GM12878 (cell line): Measurements from ENCODE around the gene HTR7. TPM values are rescaled to one million over a fixed set of nuclear protein-coding genes. Genes with fewer than 3 reads are reported as not detected.

Experiments
- ATF3 ChIP-seq: IDR thresholded peaks from 2 replicates; pipeline ENCODE4 v1.6.1; 2011; ENCODE audit warnings: low read depth, mild to moderate bottlenecking, low read length, moderate library complexity, borderline replicate concordance; ENCODE audit errors: extremely low read depth
- FOXM1 ChIP-seq: IDR thresholded peaks from 2 replicates; pipeline ENCODE4 v1.6.1; 2012; ENCODE audit warnings: low read depth, mild to moderate bottlenecking, inconsistent platforms, low read length, moderate library complexity
- GATAD2B ChIP-seq: fragments of 450-650 bp; conservative IDR thresholded peaks from 2 replicates; pipeline ENCODE4 v1.6.1; 2017; ENCODE audit warnings: low read depth, mild to moderate bottlenecking, moderate library complexity
- HSF1 ChIP-seq: fragments of 150-350 bp; IDR thresholded peaks from 2 replicates; pipeline ENCODE4 v1.6.1; 2014; ENCODE audit warnings: mild to moderate bottlenecking, low read depth, low read length
- SREBF2 ChIP-seq: IDR thresholded peaks from 2 replicates; pipeline ENCODE4 v1.6.1; 2012; ENCODE audit warnings: mild to moderate bottlenecking, low read length
- SRF ChIP-seq, 2 experiments: IDR thresholded peaks; 2 replicates each; pipeline ENCODE4 v1.6.1; 2011; ENCODE audit warnings: low read depth in 2 of 2, low read length in 2 of 2, mild to moderate bottlenecking in 1 of 2, moderate library complexity in 1 of 2
- ZBTB11 ChIP-seq: fragments of 450-650 bp; formaldehyde crosslinking; IDR thresholded peaks from 2 replicates; pipeline ENCODE4 v1.5.0; 2022; ENCODE audit warnings: mild to moderate bottlenecking, missing genetic modification characterization
- polyA plus RNA-seq, 11 experiments: library from polyadenylated mRNA; depleted of rRNA in 4 of 11; unstranded in 6 of 11; stranded (reverse) in 5 of 11; fragments of >200 nt; fragmentation: Nextera tagmentation in 4 of 11; fragmentation: Illumina TruSeq in 1 of 11; extraction: Ambion mirVana in 4 of 11; extraction: Trizol in 1 of 11; gene quantifications; 1 replicate in 1 of 11; 2 replicates in 10 of 11; pipeline versions ENCODE4 v1.2.1 to v1.2.3, GENCODE V29; 2011 to 2016; ENCODE audit warnings: inconsistent platforms in 2 of 11, missing spikeins in 2 of 11, low read depth in 1 of 11
- total RNA-seq, 4 experiments: library from RNA; depleted of rRNA in 3 of 4; stranded (reverse); fragments of >200 nt in 3 of 4; fragmentation: Illumina TruSeq in 1 of 4; extraction: Trizol in 1 of 4; gene quantifications; 2 replicates each; pipeline versions ENCODE4 v1.2.1 to v1.2.3, GENCODE V29; 2013 to 2021
- TF ChIP-seq, protein P1 (sequence below): fragments of 450-650 bp; IDR thresholded peaks from 2 replicates; pipeline ENCODE4 v1.6.1; 2016; ENCODE audit warnings: mild to moderate bottlenecking, moderate library complexity, borderline replicate concordance

Gene HTR7
- total and polyA plus RNA-seq, 10 of the 15 experiments (the other 5 are each of a cell fraction or from before 2014, with no cell fraction given): 0.01 to 1.3 (median 0.06) TPM; not detected in 4

DNA sequence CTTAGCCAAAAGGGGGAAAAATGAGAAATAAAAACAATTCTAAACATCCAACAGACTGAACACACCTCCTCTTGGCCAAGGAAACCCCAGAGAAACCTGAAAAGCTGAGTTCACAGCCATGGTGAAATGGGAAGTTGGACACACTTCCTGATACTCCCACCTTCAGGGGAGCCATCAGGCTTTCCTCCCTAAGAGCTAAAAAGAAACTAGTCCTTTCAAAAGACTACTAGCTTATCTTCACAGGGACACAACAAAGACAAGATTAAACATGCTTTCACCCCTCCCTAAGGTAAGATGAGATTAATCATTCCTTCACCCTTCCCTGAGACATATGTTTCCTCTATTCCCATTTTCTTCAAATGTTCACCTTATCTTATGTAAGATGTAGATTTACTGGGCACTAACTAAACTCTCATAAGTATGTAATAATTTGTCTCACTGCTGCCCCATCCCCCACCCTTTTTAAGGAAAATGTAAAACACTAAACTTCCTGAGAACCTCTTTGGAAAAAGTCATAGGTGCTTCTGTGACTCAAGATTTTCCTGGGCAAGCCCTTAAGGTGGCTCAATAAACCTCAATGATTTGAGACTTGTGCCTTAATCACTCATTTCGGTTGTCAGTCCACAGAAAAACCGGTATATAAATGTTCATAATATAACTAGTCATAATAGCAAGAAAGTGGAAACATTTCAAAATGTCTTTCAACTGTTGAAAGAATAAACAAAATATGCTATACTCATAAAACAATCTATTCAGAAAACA, 40.5 kb downstream of the HTR7 start (continued):
- no peak for TF ChIP-seq ZBTB11
- TF ChIP-seq SRF (IDR thresholded peaks at IDR 0.05; ENCODE audit: low read depth in 2 of 2, low read length in 2 of 2): no peak
- TF ChIP-seq ATF3: no peak
- TF ChIP-seq, protein P1, sequence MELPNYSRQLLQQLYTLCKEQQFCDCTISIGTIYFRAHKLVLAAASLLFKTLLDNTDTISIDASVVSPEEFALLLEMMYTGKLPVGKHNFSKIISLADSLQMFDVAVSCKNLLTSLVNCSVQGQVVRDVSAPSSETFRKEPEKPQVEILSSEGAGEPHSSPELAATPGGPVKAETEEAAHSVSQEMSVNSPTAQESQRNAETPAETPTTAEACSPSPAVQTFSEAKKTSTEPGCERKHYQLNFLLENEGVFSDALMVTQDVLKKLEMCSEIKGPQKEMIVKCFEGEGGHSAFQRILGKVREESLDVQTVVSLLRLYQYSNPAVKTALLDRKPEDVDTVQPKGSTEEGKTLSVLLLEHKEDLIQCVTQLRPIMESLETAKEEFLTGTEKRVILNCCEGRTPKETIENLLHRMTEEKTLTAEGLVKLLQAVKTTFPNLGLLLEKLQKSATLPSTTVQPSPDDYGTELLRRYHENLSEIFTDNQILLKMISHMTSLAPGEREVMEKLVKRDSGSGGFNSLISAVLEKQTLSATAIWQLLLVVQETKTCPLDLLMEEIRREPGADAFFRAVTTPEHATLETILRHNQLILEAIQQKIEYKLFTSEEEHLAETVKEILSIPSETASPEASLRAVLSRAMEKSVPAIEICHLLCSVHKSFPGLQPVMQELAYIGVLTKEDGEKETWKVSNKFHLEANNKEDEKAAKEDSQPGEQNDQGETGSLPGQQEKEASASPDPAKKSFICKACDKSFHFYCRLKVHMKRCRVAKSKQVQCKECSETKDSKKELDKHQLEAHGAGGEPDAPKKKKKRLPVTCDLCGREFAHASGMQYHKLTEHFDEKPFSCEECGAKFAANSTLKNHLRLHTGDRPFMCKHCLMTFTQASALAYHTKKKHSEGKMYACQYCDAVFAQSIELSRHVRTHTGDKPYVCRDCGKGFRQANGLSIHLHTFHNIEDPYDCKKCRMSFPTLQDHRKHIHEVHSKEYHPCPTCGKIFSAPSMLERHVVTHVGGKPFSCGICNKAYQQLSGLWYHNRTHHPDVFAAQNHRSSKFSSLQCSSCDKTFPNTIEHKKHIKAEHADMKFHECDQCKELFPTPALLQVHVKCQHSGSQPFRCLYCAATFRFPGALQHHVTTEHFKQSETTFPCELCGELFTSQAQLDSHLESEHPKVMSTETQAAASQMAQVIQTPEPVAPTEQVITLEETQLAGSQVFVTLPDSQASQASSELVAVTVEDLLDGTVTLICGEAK: no peak
- TF ChIP-seq SREBF2: no peak
- no peak for TF ChIP-seq GATAD2B
- no peak for TF ChIP-seq FOXM1
- TF ChIP-seq HSF1: no peak
